Measurements from ENCODE around the gene HMCN2.
"Not testable (repeated sequence)": the region's sequence is repeated elsewhere in the genome, so short reads cannot be mapped to it uniquely, and the experiment has no call there.

The HMCN2 gene

GRCh38 chr9:130337318-130337717 lies 71.8 kb downstream of the HMCN2 start:
- H3K4me3 ChIP-seq (ENCODE audit: low read length, poor library complexity, severe bottlenecking), result no peak overlapping the region
- no peaks in the 10 kb centered on the region for H3K4me1 ChIP-seq (ENCODE audit: insufficient read depth, low read length, poor library complexity, severe bottlenecking)
- no peak overlapping the region for H3K4me2 ChIP-seq (ENCODE audit: low read depth, low read length, poor library complexity, severe bottlenecking)
- no peak overlapping the region for H3K9ac ChIP-seq (ENCODE audit: low read depth, low read length, poor library complexity, severe bottlenecking)
- H3K79me2 ChIP-seq (ENCODE audit: insufficient read depth, low read length), result no peaks in the 10 kb centered on the region
- no peaks in the 10 kb centered on the region for H3K9me2 ChIP-seq (replicated peaks; ENCODE audit: low read depth, low read length)
- TF ChIP-seq EZH2phosphoT487 (IDR thresholded peaks at IDR 0.05; ENCODE audit: borderline replicate concordance) (no peak), CTCF (conservative IDR thresholded peaks at IDR 0.05; ENCODE audit: low read length) (no peak)
- no peaks in the 10 kb centered on the region for H3K27me3 ChIP-seq (ENCODE audit: insufficient read depth, low read length, poor library complexity, severe bottlenecking)
- no peaks in the 10 kb centered on the region for H4K20me1 ChIP-seq (ENCODE audit: insufficient read depth, low read length, poor library complexity, severe bottlenecking)
- H2AFZ ChIP-seq (ENCODE audit: low read length), result no peak overlapping the region
- no peaks in the 10 kb centered on the region for H3K9me3 ChIP-seq (ENCODE audit: insufficient read depth, low read depth, low read length)
- H3F3A ChIP-seq (ENCODE audit: low read depth), result no peaks in the 10 kb centered on the region
- H3K36me3 ChIP-seq (ENCODE audit: insufficient read depth, low read length), result no peaks in the 10 kb centered on the region

- Histone ChIP-seq H3K9me3 (ENCODE audit: insufficient read depth, low read depth, low read length) (no peaks in the 10 kb centered on the region), H2AFZ (ENCODE audit: low read length) (no peak overlapping the region), H3K4me2 (ENCODE audit: low read depth, low read length, poor library complexity, severe bottlenecking) (no peak overlapping the region), H3K27me3 (ENCODE audit: insufficient read depth, low read length, poor library complexity, severe bottlenecking) (no peaks in the 10 kb centered on the region), H3K4me1 (ENCODE audit: insufficient read depth, low read length, poor library complexity, severe bottlenecking) (no peaks in the 10 kb centered on the region), H3K9me2 (replicated peaks; ENCODE audit: low read depth, low read length) (no peaks in the 10 kb centered on the region), H4K20me1 (ENCODE audit: insufficient read depth, low read length, poor library complexity, severe bottlenecking) (no peaks in the 10 kb centered on the region), H3K79me2 (ENCODE audit: insufficient read depth, low read length) (no peaks in the 10 kb centered on the region), H3K4me3 (ENCODE audit: low read length, poor library complexity, severe bottlenecking) (no peak overlapping the region), H3F3A (ENCODE audit: low read depth) (no peaks in the 10 kb centered on the region), H3K36me3 (ENCODE audit: insufficient read depth, low read length) (no peaks in the 10 kb centered on the region), H3K9ac (ENCODE audit: low read depth, low read length, poor library complexity, severe bottlenecking) (no peak overlapping the region)
- TF ChIP-seq EZH2phosphoT487 (IDR thresholded peaks at IDR 0.05; ENCODE audit: borderline replicate concordance) (no peak), CTCF (conservative IDR thresholded peaks at IDR 0.05; ENCODE audit: low read length) (no peak)
These were observed 72.3 kb downstream of the HMCN2 start for GRCh38 chr9:130337784-130338380.

- not testable (repeated sequence) for H4K20me1 ChIP-seq (ENCODE audit: insufficient read depth, low read length, poor library complexity, severe bottlenecking); H3K9me2 ChIP-seq (replicated peaks; ENCODE audit: low read depth, low read length); H3K4me3 ChIP-seq (ENCODE audit: low read length, poor library complexity, severe bottlenecking); H3K27me3 ChIP-seq (ENCODE audit: insufficient read depth, low read length, poor library complexity, severe bottlenecking); H3K9me3 ChIP-seq (ENCODE audit: insufficient read depth, low read depth, low read length); H3K79me2 ChIP-seq (ENCODE audit: insufficient read depth, low read length); H3K4me2 ChIP-seq (ENCODE audit: low read depth, low read length, poor library complexity, severe bottlenecking); H3F3A ChIP-seq (ENCODE audit: low read depth); H3K9ac ChIP-seq (ENCODE audit: low read depth, low read length, poor library complexity, severe bottlenecking); H3K36me3 ChIP-seq (ENCODE audit: insufficient read depth, low read length); H3K4me1 ChIP-seq (ENCODE audit: insufficient read depth, low read length, poor library complexity, severe bottlenecking); H2AFZ ChIP-seq (ENCODE audit: low read length)
These were observed 73.3 kb downstream of the HMCN2 start for GRCh38 chr9:130338891-130339290.

- Histone ChIP-seq H3F3A (ENCODE audit: low read depth) (no peaks in the 10 kb centered on the region), H3K4me1 (ENCODE audit: insufficient read depth, low read length, poor library complexity, severe bottlenecking) (no peaks in the 10 kb centered on the region), H3K9ac (ENCODE audit: low read depth, low read length, poor library complexity, severe bottlenecking) (no peak overlapping the region), H2AFZ (ENCODE audit: low read length) (no peak overlapping the region), H3K36me3 (ENCODE audit: insufficient read depth, low read length) (no peaks in the 10 kb centered on the region), H3K27me3 (ENCODE audit: insufficient read depth, low read length, poor library complexity, severe bottlenecking) (no peaks in the 10 kb centered on the region), H3K9me3 (ENCODE audit: insufficient read depth, low read depth, low read length) (no peaks in the 10 kb centered on the region), H4K20me1 (ENCODE audit: insufficient read depth, low read length, poor library complexity, severe bottlenecking) (no peaks in the 10 kb centered on the region), H3K4me3 (ENCODE audit: low read length, poor library complexity, severe bottlenecking) (no peak overlapping the region), H3K4me2 (ENCODE audit: low read depth, low read length, poor library complexity, severe bottlenecking) (no peak overlapping the region), H3K79me2 (ENCODE audit: insufficient read depth, low read length) (no peaks in the 10 kb centered on the region), H3K9me2 (replicated peaks; ENCODE audit: low read depth, low read length) (no peaks in the 10 kb centered on the region)
- TF ChIP-seq CTCF (conservative IDR thresholded peaks at IDR 0.05; ENCODE audit: low read length), result no peak
- no peak for TF ChIP-seq EZH2phosphoT487 (IDR thresholded peaks at IDR 0.05; ENCODE audit: borderline replicate concordance)
These were observed 73.7 kb downstream of the HMCN2 start for GRCh38 chr9:130339306-130339705.
